GM21423 (cell line): ENCODE measurements around the gene TMUB1.

ENCODE experiments used
- ATAC-seq: cut with Tn5 transposase; IDR thresholded peaks from one replicate; pipeline ENCODE4 v1.9.1; 2021; ENCODE audit warnings: mild to moderate bottlenecking, moderate library complexity; ENCODE audit not compliant: unreplicated experiment

The TMUB1 gene, protein sequence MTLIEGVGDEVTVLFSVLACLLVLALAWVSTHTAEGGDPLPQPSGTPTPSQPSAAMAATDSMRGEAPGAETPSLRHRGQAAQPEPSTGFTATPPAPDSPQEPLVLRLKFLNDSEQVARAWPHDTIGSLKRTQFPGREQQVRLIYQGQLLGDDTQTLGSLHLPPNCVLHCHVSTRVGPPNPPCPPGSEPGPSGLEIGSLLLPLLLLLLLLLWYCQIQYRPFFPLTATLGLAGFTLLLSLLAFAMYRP

GRCh38 chr7:151083071-151083823, at the start of gene TMUB1:
TMUB1 (minus strand) TSS chr7:151083493; CDS start chr7:151082563, 930 bp downstream.
- peak; percentile 42 for ATAC-seq

DNA sequence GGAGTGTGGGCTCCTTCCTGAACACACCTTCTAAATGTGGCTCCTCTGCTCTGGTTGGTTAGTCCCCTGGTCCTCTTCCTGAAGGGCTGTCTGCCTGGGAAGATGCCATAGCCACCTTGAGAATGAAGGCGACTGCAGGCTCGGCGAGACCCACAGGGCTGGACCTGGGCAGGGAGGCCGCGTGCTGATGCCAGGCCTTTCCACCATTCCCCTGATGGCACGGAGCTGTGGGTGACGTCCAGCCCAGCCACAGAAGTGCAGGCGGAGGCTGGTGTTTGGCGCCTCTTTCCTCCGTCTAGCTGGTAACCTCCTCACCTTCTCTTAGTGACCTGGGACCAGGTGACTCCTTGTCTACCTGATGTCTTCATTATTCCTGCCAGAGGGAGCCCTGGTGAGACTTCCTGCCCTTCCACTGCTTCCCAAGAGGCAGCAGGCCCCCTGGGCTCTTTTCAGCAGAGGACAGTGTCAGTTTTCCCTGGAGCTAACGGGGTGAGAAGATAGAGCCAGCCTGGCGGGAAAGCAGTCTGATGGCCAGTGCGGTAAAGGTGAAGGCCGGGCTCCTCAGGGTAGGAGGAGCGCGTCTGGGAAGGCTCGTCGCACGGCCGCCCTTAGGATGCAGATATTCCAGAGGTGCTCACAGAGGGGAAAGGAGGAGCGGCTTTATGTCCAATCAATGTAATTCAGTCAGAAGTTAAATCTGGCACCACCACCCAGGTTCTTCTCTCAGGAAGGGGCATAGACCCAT, 49.3 kb upstream of the TMUB1 start:
- no peak for ATAC-seq

- ATAC-seq: no peak
These were observed 48.5 kb upstream of the TMUB1 start for GRCh38 chr7:151131592-151132293.

GRCh38 chr7:151131224-151131591, 47.9 kb upstream of the TMUB1 start:
- ATAC-seq: no peak

DNA sequence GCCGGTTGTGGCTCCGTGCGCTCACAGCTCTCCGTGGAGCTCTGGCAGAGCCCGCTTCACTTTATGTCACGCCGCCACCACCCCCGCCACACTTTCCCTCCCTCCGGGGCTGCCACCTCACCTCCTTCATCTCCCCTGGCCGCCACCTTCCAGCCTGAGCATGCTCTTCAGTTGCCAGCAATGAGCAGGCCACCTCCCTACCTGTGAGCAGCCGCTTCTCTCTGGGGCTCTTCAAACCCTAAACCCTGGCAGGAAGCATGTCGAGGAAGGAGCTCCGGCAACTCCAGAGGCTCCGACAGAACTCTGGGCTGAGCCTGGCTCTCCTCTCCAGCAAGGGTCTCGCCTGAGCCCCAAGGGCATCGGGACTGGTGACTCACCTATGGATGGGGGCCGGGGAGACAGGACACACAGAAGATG, 47.5 kb upstream of the TMUB1 start:
- no peak for ATAC-seq

- ATAC-seq: no peak
These were observed 46.8 kb upstream of the TMUB1 start for GRCh38 chr7:151129960-151130591.

- no peak for ATAC-seq
These were observed 46.0 kb upstream of the TMUB1 start for GRCh38 chr7:151129117-151129959.

DNA sequence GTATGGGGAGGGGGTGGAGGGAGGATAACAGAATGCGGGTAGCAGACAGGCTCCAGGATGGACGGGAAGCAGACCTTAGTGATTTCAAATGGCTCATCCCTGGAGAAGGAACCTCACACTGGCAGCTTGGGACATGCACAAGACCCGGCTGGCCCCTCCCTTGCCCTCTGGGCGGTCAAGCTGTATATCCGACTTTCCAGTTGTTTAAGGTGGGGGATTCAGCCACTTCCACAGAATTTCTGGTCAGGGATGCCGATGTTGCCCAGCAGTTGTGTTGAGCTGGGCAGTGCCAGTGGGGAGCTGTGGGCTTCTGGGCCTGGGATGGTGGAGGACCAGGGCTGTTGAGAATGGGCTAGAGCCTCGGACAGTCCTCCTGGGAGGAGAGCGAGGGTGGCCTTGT, 45.4 kb upstream of the TMUB1 start:
- no peak for ATAC-seq

DNA sequence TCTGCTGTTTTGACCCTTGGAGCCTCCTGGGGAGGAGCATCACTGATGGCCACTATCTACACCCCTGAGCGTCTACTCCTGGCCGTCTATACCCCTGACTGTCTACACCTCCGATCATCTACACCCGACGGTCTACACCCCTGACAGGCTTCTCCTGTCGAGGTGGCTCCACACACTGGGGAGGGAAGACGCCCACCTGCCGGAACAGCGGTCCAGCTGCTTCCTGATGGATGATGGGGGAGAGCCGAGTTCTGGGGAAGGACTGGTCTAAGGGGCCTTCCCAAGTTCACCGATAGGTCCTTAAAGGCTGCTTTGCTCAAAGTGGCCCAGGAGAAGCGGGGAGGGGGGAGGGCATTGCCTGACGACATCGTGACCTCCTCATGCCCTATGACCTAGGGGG, 44.9 kb upstream of the TMUB1 start:
- no peak for ATAC-seq

DNA sequence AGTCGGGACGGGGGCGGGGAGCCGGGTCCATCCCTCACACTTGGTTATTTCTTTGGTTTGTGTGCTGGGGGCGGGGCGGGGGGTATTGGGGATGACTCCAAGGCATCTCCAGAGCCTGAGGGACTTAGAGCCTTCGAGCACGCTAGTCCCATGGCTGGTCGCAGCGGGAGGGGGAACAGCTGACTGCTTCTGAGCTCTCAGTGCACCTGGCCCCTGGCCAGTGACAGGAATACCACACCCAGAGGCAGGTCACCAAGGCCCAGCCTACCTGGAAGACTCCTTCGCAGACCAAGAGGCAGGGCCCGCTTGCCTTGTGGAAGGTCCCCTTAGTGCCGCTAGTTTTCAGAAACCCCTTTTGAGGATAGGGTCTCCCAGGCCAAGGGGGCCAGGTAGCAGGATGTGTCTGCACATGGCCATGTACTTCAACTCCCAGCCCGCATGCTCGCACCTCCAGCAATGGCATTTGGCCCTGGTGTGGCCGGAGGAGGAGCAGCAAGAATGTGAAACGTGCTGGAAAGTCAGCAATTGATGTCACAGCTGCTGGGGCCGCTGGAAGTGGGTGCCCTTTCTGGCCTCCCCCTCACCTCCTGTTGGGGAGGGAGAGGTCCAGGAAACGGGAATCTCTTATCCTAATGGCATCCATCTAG, 43.3 kb upstream of the TMUB1 start:
- no peak for ATAC-seq

DNA sequence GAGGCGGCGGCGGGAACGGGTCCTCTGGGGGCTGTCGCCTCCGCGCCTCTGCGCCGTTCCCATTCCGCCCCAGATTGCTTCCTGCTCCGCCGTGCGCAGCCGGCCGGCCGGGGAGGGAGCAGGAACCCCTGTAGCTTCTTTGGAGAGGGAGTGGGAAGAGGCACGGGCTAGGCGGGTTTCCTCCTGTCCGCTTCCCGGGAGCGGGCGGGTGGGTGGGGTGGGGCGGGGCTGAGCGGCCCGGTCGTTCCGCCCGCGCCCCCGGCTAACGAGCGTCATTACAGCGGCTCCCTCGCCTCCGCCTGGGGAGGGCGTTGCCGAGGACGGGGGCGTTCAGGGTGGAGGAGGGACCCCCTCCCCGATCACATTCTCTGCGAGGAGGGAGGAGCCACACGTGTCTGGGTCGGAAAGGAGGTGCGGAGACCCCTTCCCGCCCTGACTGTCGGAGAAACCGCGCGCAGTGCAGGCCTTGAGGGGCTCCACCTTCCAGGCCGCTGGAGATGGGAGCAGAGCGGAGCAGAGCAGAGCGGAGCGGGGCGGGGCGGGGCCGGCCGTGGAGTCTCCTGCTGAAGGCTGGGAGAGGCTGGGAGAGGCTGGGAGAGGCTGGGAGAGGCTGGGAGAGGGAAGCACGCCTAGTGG, 42.7 kb upstream of the TMUB1 start:
- no peak for ATAC-seq

DNA sequence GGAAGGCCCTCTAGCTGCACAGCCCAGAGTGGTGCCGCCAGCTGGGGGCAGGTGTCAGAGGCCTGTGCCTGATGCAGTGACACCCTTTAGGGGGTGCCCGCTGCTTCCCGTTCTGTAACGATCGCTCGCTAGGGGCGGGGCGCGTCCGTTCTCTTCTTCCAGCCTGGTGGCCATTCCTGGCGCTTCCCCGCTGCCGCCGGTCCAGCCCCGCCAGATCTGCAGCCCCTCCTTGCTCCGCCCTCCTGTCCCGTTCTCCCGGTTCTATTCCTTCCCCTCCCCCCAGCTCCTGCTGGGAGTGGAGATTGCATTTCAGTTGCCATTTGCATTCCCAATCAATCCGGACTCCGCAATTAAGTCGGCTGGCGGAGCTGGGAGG, 42.2 kb upstream of the TMUB1 start:
- ATAC-seq: no peak

GRCh38 chr7:151124899-151125399, 41.7 kb upstream of the TMUB1 start:
- no peak for ATAC-seq

DNA sequence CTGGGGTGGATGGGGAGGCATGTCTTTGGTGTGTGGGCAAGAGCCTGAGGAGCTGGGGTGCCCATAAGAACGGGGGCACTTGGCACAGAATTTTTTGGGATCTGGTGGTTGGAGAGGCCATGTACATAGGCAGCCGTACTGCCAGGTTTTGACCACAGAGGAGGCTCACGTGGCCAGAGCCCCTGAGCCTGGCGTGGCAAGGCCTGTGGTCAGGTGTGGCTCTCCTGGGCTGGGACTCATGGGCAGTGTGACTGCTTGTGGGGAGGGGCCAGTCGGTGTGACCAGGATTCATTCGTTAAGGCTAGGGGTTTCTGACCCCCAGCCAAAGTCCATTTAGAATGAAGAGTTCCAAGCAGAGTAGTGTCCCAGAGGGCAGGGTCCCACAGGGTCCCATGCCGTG, 41.2 kb upstream of the TMUB1 start:
- ATAC-seq: no peak

GRCh38 chr7:151123822-151124464, 40.6 kb upstream of the TMUB1 start:
- peak; percentile 72 for ATAC-seq

DNA sequence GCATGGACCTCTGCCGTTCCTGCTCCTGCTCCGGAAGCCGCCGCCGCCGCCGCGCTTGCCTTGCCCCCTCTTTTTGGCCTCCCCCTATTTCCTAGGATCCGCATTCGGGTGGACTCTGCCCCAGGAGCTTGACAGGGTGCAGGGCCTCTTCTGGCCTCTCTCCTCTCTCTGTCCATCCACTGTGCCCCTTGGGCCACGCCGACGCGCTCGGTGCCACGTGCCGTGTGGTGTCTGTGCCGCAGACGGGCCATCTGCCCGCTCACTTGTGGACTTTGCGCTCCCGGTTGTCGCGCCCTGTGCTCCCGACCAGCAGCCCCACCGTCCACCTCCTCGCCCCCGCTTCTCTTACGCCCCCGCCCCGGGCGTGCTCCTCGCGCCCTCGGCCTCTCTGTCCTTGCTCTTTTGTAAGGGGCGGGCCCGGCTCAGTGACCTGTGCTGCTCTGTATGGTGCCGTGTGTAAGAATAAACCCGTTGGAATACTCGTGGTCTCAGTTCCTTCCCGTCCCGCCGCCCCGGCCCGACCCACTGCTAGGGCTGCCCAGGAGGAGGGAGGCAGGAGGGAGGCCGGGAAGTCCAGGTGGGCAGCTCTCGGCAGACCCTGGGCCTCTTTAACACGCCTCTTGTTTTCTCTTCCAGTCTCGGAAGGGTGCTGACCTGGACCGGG, 40.0 kb upstream of the TMUB1 start:
- no peak for ATAC-seq

GRCh38 chr7:151122796-151123157, 39.5 kb upstream of the TMUB1 start:
- no peak for ATAC-seq

DNA sequence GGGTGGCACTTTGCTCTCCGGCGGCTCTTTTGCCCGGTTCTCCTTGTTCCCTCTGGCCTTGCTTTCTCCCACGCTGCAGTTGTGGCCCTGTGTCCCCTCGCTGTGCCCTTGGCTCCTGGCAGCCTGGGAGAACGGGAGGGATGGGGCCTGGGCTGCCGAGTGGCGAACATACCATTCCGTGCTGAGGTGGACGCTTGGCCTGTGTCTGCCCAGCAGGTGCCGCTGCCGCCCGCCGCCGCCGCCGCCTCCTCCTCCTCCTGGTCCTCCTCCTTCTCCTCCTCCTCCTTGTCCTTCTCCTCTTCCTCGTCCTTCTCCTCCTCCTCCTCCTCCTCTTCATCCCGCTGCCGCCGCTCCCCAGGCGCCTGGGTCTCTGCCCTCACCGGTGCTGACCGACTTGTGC, 39.0 kb upstream of the TMUB1 start:
- no peak for ATAC-seq
